Measurements from ENCODE around the gene SLC25A13.
A peak's percentile ranks its signal among the peaks of the same experiment; 100 is the strongest.
"Not testable (repeated sequence)": the region's sequence is repeated elsewhere in the genome, so short reads cannot be mapped to it uniquely, and the experiment has no call there.

Gene SLC25A13, protein sequence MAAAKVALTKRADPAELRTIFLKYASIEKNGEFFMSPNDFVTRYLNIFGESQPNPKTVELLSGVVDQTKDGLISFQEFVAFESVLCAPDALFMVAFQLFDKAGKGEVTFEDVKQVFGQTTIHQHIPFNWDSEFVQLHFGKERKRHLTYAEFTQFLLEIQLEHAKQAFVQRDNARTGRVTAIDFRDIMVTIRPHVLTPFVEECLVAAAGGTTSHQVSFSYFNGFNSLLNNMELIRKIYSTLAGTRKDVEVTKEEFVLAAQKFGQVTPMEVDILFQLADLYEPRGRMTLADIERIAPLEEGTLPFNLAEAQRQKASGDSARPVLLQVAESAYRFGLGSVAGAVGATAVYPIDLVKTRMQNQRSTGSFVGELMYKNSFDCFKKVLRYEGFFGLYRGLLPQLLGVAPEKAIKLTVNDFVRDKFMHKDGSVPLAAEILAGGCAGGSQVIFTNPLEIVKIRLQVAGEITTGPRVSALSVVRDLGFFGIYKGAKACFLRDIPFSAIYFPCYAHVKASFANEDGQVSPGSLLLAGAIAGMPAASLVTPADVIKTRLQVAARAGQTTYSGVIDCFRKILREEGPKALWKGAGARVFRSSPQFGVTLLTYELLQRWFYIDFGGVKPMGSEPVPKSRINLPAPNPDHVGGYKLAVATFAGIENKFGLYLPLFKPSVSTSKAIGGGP

DNA sequence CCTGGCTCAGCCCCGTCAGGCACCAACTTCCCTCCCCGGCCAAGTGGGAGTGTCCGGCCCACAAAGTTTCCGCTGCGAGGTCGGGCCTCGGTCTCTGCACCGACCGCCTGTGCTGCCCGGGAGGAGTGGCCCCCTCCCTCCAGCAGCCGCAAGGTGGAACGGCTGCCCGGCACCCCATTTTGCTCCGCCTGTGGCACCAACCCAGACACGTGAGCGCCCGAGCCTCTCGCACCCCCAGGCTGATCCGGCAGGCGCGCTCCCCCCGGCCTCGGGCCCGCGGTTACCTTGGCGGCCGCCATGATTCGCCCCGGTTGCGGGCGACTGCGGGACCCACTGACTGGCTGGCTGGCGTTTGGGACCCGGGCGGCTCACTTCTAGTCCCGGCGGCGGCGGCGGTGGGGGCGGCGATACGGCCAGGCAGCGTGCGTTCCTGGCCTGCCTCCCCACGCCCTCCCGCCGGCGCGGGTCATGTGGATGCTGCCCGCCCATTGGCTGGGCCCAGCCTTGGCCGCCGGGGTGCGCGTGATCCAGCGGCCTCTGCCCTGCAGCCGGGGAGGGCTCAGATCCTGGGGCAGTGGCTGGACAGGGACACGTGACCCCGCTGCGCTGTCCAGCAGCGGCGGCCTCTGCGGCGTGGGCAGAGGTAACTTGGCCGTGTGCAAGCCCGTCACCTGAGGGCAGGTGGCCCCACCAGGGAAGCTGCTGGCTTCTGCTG, at the start of gene SLC25A13:
SLC25A13 (minus strand) TSS at position 441 of the 715 bp plus-strand sequence; CDS start at position 299, 142 bp downstream.
- DNase-seq (ENCODE audit: low read depth in 2 of 2) = peak; percentile 21 to 41

DNA sequence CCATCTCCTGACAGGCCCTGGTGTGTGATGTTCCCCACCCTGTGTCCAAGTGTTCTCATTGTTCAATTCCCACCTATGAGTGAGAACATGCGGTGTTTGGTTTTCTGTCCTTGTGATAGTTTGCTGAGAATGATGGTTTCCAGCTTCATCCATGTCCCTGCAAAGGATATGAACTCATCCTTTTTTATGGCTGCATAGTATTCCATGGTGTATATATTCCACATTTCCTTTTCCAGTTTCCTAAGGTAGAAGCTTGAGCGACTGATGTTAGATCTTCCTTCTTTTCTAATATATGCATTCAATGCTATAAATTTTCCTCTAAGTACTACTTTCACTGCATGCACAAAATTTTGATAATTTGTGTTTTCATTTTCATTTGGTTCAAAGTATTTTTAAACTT, 44.0 kb upstream of the SLC25A13 start:
- DNase-seq (ENCODE audit: low read depth in 2 of 2) = not testable (repeated sequence)

DNA sequence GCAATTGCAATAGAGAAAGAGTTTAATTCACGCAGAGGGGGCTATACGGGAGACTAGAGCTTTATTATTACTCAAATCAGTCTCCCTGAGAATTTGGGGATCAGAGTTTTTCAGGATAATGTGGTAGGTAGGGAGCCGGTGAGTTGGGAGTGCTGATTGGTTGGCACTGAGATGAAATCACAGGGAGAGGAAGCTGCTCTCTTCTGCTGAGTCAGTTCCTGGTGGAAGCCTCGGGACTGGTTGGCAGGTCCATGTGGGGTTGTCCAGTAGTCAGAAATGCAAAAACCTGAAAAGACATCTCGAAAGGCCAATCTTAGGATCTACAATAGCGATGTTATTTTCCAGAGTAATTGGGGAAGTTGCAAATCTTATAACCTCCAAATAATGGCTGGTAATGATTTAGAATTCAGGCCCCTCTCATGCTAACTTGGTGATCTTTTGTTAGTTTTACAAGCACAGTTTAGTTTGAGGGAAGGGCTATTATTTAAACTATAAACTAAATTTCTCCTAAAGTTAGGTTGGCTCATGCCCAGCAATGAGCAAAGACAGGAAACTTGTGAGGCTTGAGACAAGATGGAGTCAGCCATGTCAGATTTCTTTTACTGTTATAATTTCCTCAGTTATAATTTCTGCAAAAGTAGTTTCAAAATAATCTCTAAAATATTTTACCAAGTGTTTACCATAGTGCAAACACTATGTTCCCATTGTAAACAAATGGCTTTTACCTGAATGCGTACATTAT, 39.4 kb upstream of the SLC25A13 start:
- no peak for DNase-seq (ENCODE audit: low read depth in 2 of 2)

DNA sequence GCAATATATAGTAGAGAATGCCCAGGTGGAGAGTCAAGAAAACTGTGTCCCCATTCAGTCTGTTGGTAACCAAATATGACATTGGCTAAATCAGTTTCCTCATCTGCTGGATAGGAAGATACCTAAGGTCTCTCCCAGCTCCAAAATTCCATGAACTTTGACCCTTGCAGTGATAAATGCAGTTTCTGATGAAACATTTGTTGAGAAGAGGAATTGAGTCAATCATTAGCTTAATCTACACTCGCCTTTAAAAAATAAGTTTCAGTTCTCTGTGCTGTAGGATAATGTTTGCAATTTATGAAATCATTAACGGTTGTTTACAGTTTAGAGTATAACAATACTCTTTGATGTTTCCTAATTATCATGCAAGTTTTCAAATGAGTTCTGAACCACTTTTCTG, 38.0 kb upstream of the SLC25A13 start:
- no peak for DNase-seq (ENCODE audit: low read depth in 2 of 2)

DNA sequence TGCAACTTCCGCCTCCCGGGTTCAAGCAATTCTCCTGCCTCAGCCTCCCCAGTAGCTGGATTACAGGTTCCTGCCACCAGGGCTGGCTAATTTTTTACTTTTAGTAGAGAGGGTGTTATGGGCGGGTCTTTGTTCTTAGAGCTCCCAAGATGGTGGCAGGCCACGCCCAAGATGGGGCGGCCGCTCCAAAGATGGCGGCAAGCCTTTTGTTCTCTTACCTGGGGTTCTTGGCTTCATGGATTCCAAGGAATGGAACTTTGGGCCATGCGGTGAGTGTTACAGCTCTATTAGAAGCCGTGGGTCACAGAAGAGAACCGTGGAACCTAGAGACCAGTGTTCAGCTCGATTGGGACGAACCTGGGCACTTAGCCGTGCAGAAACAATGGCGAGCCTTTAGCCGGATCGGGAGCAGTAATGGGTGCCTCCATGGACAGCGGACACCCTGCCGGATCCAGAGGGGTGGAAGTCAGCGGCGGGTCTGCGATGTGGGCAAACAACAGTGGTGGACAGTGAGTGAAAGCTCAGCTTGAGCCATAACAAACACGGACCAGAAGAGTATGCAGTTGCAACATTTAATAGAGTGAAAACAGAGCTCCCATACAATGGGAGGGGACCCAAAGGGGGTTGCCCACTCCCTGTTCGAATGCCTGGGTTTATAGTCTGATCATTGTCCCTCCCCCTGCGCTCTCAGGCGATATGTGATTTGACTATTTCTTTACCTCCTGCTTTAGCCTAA, 36.5 kb upstream of the SLC25A13 start:
- DNase-seq (ENCODE audit: low read depth in 2 of 2) = not testable (repeated sequence)

DNA sequence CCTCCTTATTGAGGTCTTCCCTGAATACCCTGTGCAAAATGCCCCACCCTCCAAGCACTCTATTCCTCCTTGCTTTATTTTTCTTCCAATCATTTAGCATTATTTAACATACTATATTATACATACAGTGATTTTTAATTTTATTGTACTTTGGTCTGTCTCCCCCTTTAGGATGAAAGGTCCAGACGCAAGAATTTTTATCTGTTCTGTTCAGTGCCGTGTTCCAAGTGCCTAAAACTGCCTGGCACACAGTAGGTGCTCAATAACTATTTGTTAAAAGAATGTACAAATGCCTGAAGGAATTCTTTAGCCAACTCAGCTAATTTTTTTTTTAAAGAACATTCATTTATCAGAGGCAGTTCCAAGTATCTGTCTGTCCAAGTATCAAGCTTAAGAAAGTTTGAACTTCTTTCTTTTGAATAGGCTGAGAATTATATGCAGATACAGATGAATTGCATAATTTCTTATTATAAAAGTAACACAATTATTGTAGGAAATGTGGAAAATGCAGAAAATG, 34.1 kb upstream of the SLC25A13 start:
- DNase-seq (ENCODE audit: low read depth in 2 of 2) = no peak

DNA sequence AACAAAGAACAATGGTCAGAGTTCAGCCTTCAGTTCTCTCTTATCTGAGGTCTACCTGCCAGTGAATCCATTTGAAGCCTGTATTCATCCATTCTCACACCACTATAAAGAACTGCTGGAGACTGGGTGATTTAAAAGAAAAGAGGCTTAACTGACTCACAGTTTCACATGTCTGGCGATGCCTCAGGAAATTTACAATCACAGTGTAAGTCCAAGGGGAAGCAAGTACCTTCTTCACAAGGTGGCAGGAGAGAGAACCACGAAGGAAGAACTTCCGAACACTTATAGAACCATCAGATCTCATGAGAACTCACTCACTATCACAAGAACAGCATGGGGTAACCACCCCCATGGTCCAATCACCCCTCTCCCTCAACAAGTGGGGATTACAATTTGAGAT, 33.0 kb upstream of the SLC25A13 start:
- DNase-seq (ENCODE audit: low read depth in 2 of 2) = no peak

DNA sequence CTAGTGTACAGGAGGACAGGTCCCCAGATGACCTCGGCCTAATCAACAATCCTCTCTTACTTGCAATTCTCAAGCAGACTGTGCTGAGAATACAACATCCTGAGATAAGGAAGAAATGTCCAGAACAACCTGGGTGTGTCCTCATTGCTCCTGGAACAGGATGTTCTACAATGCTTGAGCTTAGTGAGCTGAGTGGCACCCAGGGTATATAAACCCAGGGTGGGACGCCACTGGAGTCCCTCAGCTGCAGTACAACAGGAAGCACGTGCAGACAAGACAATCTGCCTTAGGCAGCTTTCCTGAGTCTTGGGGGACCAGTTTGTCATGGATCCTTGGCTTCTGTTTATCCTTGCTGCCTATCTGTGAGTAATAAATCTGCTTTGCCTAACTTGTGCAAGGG, 27.7 kb upstream of the SLC25A13 start:
- DNase-seq (ENCODE audit: low read depth in 2 of 2) = no peak

DNA sequence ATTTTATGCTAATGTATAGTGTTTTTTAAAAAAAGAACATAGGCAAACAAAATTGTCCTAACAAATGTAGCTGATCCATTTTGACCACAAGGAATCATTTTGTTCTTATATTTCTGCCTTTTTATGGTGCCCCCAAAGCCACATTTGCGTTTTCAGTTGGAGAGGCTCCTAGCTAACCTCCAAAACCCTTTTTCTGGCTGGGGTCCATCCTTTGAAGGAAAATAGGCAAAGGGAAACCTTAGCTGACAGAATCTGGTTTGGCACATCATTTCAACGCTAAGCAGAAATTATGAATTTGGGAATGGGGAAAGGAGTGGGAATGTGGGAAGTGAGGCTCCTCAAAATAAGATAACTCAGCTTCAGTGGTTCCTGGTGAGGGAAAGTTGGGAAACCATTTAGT, 25.6 kb upstream of the SLC25A13 start:
- no peak for DNase-seq (ENCODE audit: low read depth in 2 of 2)

DNA sequence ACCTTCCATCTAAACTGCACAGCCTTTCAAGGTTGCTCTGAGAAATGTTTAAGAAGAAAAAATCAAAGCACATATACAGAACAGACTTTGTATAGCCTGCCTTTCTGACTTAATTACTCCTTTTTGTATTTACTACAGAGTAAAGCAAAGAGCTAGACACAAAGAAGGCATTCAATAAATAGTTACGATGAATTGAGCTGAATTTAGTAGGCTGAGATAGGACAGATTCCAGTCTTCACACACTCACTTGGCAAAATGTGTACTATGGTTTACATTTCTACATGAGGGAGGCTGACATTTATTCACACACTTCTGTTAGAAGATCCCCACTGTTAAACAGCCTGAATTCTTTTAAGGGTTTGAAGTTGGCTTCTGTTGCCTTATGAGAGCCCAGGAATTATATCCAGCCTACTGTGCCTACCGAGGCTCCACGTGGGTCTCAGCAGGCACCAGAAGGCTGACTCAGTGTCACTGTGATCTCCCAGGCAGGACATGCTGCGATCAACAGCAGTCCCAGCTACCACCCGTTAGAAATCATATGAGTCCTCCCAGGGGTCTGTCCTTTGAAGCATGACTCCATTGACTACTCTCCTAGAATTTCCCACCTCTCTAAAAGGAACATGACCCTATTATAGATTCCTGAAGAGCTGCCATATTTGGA, 24.5 kb upstream of the SLC25A13 start:
- no peak for DNase-seq (ENCODE audit: low read depth in 2 of 2)

DNA sequence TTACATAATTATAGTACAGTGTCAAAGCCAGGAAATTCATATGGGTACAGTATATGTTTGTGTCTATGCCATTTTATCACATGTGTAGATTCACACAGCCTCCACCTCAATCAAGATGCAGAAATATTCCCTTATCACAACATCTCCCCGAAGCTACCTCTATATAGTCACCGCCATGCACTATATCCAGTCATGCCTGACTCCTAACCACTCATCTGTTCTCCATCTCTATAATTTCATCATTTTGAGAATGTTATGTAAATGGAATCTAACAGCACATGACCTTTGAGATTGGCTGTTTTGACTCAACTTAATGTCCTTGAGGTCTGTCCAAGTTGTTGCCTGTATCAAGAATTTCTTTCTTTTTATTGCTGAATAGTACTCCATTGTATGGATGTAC, 22.3 kb upstream of the SLC25A13 start:
- no peak for DNase-seq (ENCODE audit: low read depth in 2 of 2)

DNA sequence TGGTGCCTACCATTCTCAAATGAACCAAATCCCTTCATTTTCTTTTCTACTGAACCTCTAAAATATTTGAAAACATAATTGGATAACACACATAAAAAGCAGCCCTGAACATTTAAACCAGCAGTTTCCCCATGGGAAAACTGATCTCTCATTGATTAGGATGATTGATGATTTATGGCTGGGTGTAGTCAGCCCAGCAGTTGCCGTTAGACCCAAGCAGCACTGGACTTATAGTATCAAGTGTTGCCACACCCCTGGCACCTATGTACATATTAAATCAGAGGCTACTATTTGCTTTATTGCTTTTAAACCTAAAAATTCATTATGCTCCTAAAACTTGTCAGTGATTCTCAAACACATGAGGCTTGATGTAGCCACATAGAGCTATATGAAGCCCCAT, 20.2 kb upstream of the SLC25A13 start:
- no peak for DNase-seq (ENCODE audit: low read depth in 2 of 2)

DNA sequence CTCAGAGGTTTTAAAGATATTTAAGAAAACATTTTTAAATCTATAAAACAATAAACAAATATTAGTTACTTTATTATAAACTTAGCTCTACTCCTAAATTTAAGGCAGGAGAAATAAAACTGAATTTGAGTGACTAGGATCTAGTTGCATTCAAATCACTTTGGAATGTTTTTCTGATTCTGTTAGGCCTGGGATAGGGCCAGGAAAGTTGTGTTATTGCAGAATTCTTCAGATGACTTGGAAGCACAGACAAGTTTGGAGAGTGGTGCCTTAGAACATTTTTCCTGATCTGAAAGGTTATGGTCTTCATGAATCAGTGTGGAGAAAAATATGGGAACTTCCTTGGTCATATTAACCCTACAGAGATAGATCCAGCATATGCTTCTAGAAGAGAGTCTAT, 15.6 kb upstream of the SLC25A13 start:
- no peak for DNase-seq (ENCODE audit: low read depth in 2 of 2)

DNA sequence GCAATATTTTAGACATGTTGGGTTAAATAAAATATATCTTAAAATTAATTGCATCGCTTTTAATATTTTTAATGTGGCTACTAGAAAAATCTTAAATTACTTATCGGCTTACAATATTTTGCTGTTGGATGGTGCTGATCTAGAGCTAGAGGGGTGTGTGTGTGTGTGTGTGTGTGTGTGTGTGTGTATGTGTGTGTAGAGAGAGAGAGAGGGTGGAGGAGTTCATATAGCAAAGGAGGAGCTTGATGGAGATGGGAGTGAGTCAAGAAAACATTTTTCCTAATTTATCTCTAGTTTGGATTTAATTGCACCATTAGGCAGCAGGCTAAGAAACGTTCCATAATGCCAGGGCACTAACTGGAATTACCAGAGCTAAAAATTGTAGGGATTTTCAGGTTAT, 10.4 kb upstream of the SLC25A13 start:
- DNase-seq (ENCODE audit: low read depth in 2 of 2) = no peak

DNA sequence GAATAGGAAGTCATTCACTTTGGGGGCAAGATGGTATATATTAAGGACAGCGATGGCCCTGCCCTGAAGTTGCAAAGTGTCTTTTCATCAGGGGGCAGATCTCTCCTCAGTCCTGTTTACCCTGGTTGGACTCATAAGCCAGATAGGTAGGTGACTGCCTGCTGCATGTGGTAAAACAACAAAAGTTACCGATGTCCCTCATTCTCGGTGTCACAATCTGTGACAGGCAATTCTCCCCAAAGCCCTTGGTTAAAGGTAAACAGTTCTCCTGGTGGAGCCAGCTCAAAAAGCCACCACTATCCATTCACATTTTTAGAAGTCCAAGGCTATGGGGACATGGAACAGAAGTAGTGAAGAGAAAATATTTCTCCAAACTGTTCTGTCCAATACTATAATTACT, 9.9 kb upstream of the SLC25A13 start:
- no peak for DNase-seq (ENCODE audit: low read depth in 2 of 2)

DNA sequence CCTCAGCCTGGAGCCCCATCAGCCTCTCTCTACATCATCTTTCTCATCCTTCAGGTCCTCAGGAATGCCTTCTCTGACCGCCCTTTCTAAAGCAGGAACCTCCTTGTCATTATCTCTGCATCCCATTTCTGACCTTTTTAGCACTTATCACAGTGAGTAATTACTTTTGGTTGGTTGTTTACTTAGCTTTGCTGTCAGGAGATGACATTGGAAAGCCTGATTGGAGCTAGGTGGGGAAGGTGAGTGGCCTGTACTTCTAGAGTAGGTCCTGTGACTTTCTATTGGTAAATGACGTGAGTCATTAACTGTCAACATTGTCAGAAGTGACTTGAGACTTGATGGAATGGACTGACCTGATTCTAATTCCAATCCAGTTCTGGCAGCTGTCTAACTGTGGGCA, 9.3 kb upstream of the SLC25A13 start:
- DNase-seq (ENCODE audit: low read depth in 2 of 2) = no peak

DNA sequence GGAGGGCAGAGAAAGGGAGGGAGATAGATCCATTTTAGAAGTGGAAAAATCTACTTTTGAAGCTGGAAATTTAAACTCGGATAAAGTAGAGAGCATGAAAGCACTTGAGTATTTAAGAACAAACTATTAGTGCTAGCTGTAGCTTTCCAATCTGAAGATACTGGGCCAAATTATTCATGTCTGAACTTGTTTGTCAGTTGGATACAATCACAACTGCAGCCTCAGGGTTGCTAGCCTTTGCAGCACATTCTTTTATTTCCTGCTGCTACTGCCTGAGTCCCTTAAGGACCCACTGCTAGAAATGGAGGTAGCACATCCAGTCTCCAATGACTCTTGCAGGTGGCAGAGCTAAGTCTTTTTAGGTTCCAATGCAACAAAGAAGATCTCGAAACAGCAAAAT, 8.3 kb upstream of the SLC25A13 start:
- no peak for DNase-seq (ENCODE audit: low read depth in 2 of 2)

DNA sequence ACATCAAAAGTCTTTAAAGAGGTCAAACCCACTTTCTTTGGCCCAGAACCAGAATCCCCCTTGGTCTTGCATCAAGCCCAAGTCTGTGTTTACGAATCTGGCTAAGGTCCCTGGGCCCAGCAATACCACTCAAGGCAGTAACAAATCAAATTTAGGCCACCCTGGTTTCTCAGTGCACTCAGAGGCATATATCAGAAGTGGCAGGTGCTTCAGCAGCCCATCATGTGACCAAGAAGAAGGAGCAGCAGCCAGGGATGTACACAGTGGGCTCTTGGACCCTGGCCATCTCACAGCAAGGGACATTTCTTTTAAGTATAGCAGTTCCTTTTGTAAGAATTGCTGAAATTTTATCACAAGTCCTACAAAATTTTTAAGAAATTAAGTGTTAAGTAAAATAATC, 7.3 kb upstream of the SLC25A13 start:
- no peak for DNase-seq (ENCODE audit: low read depth in 2 of 2)

DNA sequence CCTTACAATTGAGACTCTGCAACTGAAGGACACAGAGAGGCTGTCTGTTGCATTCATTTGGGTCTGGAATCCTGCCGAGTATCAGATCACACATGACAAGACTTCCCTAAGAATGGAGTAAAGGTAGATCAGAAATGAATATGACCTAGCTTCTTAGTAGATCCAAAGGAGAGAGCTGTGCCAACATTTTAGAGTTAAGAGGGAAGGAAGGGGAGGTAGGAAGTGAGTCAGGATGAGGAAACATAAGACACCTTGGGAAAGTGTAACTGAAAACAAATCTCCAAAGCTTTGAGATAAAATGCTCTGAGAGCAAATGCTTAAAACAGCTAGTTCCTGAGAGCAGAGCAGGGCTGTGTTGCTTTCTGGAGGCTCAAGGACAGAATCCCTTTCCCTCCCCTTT, 6.1 kb upstream of the SLC25A13 start:
- DNase-seq (ENCODE audit: low read depth in 2 of 2) = no peak

DNA sequence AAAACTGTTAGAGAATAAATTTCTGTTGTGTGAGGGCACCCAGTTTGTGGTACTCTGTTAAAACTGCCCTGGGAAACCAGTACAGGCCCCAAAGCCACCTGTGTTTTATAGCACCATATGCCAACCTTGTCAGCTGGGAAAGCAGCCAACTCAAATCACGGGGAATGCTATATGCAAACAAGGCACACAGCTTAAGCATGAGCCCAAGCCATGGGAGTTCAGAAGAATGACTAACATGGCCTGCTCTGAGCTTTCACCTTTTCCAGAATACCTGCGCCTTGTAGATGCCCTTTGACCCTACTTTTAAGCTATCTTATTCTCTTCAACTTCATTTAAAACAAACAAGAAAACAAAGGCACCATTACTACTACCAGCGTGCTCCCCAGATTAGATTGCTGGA, 5.5 kb upstream of the SLC25A13 start:
- no peak for DNase-seq (ENCODE audit: low read depth in 2 of 2)

DNA sequence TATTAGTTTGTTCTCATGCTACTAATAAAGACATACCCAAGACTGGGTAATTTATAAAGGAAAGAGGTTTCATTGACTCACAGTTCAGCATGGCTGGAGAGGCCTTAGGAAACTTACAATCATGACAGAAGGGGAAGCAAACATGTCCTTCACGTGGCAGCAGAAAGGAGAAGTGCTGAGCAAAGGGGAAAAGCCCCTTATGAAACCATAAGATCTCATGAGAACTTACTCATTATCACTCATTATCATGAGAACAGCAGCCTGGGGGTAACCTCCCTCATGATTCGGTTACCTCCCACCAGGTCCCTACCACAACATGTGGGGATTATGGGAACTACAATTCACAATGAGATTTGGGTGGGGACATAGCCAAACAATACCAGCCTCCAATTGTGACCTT, 4.9 kb upstream of the SLC25A13 start:
- DNase-seq (ENCODE audit: low read depth in 2 of 2) = not testable (repeated sequence)
